RWPE2 (cell line): ENCODE results near the gene DSG2.
A peak's percentile ranks its signal among the peaks of the same experiment; 100 is the strongest.

Experiments used
- ATAC-seq: fragments of 200-7000 bp; cut with Tn5 transposase; 3 replicates; pipeline ENCODE4 v1.9.1; 2021; ENCODE audit warnings: low read depth
- DNase-seq: peaks from one replicate; pipeline ENCODE4 v3.0.0-alpha.2; 2020; ENCODE audit warnings: low spot score
- H3K27ac ChIP-seq: fragments of 450-650 bp; 2 replicates; pipeline ENCODE4 v1.5.1; 2017; ENCODE audit warnings: mild to moderate bottlenecking; ENCODE audit not compliant: poor library complexity, severe bottlenecking
- H3K27me3 ChIP-seq: fragments of 250-450 bp; sonication (Bioruptor Pico); 2 replicates; pipeline ENCODE4 v1.5.1; 2021; ENCODE audit warnings: mild to moderate bottlenecking, moderate library complexity; ENCODE audit not compliant: insufficient read depth, poor library complexity, severe bottlenecking
- H3K36me3 ChIP-seq: fragments of 250-450 bp; sonication (Bioruptor Pico); 2 replicates; pipeline ENCODE4 v1.5.1; 2020; ENCODE audit warnings: low read depth, mild to moderate bottlenecking, moderate library complexity
- H3K4me1 ChIP-seq: fragments of 250-450 bp; sonication (Bioruptor Pico); 2 replicates; pipeline ENCODE4 v1.5.1; 2021; ENCODE audit warnings: mild to moderate bottlenecking, moderate library complexity; ENCODE audit not compliant: insufficient read depth, poor library complexity, severe bottlenecking
- H3K4me3 ChIP-seq: fragments of 250-450 bp; sonication (Bioruptor Pico); 2 replicates; pipeline ENCODE4 v1.5.1; 2021; ENCODE audit warnings: mild to moderate bottlenecking, moderate library complexity; ENCODE audit not compliant: severe bottlenecking
- H3K9me3 ChIP-seq: fragments of 250-450 bp; sonication (Bioruptor Pico); 2 replicates; pipeline ENCODE4 v1.5.1; 2021; ENCODE audit warnings: mild to moderate bottlenecking, moderate library complexity; ENCODE audit not compliant: severe bottlenecking
- TF ChIP-seq, protein P1 (sequence below): fragments of 450-650 bp; IDR thresholded peaks from one replicate; pipeline ENCODE4 v1.5.1; 2017; ENCODE audit warnings: mild to moderate bottlenecking, moderate library complexity; ENCODE audit not compliant: poor library complexity, severe bottlenecking

The DSG2 gene

DNA sequence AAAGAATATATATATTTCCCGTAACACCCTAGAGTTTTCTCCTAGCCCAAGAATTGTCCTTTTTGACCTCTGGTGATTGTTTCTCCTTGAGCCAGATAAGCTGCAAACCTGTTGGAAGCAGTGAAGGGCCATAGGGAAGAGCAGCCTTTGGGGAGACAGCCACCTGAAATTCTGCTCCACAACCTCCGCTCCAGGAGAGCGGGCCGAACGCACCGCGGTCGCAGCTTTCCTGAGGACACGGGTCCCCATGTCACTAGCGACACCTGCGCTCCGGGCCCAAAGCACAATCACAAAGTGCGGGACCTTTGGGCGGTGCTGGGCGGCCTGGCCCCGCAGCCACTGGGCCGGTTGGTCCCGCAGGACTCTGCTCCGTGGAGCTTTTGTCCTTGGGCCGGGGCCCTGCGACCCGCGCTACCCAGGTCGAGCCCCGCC lies 557 bp upstream of the DSG2 start:
- no peak; the same call in 2 of the 3 replicates for ATAC-seq
- Histone ChIP-seq H3K9me3 (no peaks in the 10 kb centered on the region), H3K27me3 (no peaks in the 10 kb centered on the region), H3K27ac (peak overlapping the region; percentile 79), H3K36me3 (peaks cover 12% of the 10 kb centered on the region), H3K4me3 (peak overlapping the region; percentile 82), H3K4me1 (peaks cover 12% of the 10 kb centered on the region)
- no peak for DNase-seq
- TF ChIP-seq, protein P1, sequence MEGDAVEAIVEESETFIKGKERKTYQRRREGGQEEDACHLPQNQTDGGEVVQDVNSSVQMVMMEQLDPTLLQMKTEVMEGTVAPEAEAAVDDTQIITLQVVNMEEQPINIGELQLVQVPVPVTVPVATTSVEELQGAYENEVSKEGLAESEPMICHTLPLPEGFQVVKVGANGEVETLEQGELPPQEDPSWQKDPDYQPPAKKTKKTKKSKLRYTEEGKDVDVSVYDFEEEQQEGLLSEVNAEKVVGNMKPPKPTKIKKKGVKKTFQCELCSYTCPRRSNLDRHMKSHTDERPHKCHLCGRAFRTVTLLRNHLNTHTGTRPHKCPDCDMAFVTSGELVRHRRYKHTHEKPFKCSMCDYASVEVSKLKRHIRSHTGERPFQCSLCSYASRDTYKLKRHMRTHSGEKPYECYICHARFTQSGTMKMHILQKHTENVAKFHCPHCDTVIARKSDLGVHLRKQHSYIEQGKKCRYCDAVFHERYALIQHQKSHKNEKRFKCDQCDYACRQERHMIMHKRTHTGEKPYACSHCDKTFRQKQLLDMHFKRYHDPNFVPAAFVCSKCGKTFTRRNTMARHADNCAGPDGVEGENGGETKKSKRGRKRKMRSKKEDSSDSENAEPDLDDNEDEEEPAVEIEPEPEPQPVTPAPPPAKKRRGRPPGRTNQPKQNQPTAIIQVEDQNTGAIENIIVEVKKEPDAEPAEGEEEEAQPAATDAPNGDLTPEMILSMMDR = no peak

DNA sequence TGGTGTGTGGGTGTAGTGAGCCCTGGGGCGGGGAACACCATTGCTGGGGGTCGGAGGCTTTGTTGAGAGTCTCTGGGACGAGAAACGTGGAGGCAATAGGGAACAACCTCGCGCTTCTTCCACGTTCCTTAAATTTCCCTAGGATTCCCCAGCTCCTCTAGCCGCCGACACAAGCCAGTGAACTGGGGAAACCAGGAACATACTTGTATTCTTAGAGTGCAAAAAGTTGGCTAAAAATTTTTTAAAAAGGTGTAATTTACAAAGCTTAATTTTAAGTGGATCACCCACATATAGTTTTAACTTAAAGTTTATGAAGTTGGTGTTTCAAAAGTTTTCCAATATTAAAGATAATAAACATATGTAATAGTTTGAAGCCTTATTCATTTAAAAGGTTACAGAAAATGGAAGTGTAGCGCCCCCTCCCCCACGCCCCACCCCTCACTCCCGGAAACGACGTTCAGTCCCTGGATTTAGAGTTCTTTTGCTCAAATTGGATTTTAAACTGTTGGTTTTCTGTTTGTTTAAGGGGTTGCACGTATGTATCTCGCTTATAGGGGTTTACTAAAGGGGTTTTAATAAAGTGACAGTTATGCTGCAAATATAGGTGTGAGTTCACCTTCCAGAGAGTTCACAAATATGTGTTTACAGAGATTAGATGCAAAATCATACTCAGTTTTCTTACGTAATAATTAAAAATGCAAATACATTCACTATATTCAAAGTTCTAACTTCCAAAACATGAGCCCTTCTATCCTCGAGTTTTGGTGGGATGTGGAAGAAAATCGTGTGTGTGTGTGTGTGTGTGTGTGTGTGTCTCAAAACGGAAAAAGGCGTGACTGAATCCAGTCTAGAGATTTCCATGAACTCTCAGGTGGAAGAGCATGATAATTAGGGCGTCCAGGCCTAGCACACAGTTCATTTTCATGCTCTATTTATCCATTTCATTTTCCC lies 872 bp downstream of the DSG2 start:
- peaks cover 12% of the 10 kb centered on the region for H3K4me1 ChIP-seq
- H3K4me3 ChIP-seq = peak overlapping the region; percentile 82
- ATAC-seq = no peak
- H3K9me3 ChIP-seq = no peaks in the 10 kb centered on the region
- no peaks in the 10 kb centered on the region for H3K27me3 ChIP-seq
- TF ChIP-seq, protein P1 = no peak
- peaks cover 24% of the 10 kb centered on the region for H3K36me3 ChIP-seq
- no peak for DNase-seq
- peak overlapping the region; percentile 79 for H3K27ac ChIP-seq

DNA sequence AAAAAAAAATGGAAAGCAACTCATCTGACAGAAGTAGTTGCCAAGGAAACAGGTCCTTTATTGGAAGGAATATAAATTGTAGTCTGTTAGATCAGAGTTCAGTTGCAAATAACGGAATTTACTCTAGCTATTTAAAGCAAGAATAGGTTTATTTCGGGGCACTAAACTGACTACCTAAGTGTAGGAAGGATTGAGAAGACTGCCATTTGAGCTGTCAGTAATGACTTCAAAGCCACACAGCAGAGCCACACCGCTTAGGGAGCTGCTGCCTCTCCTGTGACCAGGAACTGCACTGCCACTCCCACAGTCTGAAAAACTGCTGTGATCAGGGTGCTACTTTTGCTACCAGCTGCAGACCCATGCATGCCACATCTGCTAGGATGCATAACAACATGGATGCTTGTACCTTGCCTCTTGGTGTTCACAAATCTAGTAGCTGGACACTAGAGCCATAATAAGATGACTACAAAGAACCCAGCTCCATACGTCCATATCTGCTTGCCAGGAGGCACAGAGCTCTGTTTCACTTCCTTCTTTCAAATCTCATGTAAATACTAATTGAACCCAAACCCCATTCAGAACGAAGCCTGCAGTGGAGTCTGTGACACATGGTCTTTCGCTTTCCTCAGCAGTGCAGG lies 2.2 kb downstream of the DSG2 start:
- no peak for ATAC-seq
- Histone ChIP-seq H3K9me3 (no peaks in the 10 kb centered on the region), H3K4me3 (no peak overlapping the region), H3K27ac (no peak overlapping the region), H3K4me1 (peaks cover 12% of the 10 kb centered on the region), H3K36me3 (peaks cover 26% of the 10 kb centered on the region), H3K27me3 (no peaks in the 10 kb centered on the region)
- TF ChIP-seq, protein P1 = no peak
- DNase-seq = no peak

DNA sequence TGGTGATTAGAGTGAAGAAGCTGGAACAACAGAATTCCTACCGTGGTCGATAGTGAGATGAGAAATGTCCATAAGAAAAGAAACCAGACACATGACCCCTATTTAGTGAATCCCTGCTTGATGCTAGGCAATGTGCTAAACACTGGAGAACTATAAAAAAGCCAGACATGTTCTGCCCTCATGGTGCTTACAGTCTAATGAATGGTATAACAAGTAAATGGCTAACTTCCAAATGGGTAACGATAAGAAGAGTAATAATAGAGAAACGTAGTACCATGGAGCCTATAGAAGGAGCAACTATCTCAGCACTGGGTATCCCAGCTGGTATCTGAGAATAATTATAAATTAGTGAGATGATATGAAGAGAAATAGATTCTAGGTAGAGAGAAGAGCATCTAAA lies 5.0 kb downstream of the DSG2 start:
- Histone ChIP-seq H3K4me3 (no peak overlapping the region), H3K27me3 (no peaks in the 10 kb centered on the region), H3K27ac (no peak overlapping the region), H3K4me1 (peaks cover 12% of the 10 kb centered on the region), H3K36me3 (peaks cover 41% of the 10 kb centered on the region), H3K9me3 (no peaks in the 10 kb centered on the region)
- TF ChIP-seq, protein P1 = no peak
- DNase-seq (no peak), ATAC-seq (no peak)
